Fibroblast of skin of right biceps (primary cell): ENCODE measurements around the gene SH3GL2.
"Not testable (repeated sequence)": the region's sequence is repeated elsewhere in the genome, so short reads cannot be mapped to it uniquely, and the experiment has no call there.

ENCODE experiments used
- DNase-seq: peaks from one replicate; pipeline ENCODE4 v3.0.0-alpha.2; 2013

The SH3GL2 gene

DNA sequence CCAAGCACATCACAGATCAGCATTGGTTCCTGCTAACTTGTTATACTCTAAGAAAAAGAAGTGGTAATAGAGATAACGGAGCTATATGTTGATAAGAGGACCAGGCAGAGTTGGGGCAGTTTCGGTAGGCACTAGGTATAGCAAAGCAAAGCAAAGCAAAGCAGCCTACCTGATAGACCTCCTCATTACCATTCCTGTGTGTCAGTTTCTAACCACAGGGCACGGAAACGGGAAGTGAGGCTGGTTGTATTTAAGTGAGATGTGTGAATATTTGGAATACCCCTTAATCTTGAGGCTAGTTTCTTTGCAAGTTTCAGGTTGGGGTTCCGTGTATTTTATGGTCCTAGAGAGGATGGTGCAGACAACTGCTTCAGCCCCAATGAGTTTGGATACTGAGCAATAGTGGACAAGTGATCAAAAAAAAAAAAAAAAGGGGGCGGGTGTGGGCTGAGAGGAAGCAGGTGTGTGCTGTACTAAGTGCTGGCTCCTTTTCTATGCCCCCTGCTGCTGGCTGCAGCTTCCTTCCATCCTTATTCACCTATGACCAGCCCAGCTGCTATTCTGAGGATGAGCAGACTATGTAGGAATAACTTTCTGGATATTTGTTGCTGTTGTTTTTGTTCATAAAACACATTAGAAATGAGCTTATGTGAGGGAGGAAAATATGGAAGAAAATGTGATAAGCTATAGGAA lies 183.3 kb downstream of the SH3GL2 start:
- no peak for DNase-seq

DNA sequence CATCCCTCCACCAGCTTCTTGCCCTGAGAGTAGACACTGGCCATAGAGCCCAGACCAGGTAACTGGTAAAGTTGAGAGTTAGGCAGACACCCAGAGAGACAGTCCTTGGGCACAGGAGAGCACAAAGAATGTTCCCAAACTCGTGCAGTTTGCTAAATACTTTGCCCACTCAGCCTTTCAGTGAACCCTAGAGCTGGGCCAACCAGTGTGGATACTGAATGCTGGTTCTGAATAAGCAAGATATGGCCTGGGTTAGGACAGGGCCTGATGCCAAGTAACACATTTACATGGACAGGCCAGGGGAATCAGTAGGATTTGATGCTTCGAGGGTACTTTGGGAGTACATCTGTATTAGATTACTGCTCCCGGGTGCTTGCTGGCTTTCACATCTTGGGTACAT lies 185.4 kb downstream of the SH3GL2 start:
- DNase-seq, result no peak

DNA sequence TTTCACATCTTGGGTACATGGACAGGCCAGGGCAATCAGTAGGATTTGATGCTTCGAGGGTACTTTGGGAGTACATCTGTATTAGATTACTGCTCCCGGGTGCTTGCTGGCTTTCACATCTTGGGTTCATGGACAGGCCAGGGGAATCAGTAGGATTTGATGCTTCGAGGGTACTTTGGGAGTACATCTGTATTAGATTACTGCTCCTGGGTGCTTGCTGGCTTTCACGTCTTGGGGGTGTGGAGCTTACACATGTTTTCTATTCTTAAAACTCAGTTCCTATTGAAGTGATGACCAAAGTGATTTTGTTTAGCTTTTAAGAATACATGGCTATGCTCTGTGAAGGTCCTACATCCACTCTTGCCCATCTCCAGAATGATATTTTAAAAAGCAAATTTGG lies 186.3 kb downstream of the SH3GL2 start:
- DNase-seq, result not testable (repeated sequence)

DNA sequence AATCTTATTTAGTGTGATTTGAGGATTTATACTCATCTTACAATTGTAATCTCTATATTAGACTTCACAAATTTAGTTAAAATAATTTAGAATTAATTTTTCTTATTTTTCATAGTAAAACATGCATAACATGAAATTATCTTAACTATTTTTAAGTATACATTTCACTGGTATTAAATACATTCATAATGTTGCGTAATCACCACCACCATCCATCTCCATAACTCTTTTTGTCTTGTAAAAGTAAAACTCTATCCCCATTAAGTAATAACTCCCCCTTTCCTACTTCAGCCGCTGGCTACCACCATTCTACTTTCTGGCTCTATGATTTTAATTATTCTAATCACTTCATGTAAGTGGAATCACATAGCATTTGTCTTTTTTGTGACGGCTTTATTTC lies 193.4 kb downstream of the SH3GL2 start:
- no peak for DNase-seq

DNA sequence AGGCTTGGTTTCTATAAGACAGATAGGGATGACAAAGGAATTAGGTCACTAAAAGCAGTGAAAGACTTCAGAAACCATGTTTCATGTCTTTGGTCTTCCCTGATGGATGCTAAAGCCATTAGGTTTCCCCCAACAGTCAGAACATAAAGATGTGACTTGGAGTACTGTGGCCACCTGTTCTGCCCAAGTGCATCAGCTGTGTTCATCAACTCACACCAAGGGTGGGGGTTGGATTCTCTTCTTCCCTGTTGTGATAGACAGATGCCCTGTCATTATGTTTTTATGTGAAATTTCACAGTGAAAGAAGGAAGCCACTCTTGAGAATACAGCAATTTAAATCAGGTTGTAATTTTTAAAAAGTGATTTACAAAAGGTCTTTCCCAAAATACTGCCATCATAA lies 196.8 kb downstream of the SH3GL2 start:
- no peak for DNase-seq

DNA sequence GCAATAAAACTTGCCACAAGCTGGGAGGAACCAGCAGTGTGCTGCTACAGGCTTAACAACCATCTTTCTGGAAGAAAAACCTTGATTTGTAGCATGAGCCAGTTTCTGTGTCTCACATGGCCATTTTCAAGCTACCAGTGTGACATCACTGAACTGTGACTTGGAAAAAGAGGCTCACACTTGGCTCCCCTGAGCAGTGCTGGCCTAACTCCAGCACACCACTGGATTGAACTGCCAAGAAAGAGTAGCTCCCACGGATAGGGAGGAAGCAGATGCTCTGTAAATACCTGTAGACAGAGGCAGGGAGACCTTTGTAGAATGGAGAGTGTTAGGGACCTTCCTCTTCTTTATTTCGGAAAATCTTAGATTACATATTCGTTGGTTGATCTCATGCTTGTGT lies 197.9 kb downstream of the SH3GL2 start:
- no peak for DNase-seq

DNA sequence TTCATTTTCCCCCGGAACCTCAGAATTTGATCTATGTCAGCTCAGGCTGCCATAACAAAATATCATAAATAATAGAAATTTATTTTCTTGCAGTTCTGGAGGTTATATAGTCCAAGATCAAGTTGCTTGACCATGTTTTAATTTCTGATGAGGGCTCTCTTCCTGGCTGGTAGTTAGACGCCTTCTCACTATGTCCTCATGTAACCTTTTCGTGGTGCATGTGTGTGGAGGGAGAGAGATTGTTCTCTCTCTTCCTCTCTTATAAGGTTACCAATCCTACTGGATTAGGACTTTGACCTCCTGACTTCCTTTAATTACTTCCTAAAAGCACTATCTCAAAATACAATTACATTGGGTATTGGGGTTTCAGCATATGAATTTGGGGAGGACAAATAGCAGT lies 198.6 kb downstream of the SH3GL2 start:
- DNase-seq, result no peak

DNA sequence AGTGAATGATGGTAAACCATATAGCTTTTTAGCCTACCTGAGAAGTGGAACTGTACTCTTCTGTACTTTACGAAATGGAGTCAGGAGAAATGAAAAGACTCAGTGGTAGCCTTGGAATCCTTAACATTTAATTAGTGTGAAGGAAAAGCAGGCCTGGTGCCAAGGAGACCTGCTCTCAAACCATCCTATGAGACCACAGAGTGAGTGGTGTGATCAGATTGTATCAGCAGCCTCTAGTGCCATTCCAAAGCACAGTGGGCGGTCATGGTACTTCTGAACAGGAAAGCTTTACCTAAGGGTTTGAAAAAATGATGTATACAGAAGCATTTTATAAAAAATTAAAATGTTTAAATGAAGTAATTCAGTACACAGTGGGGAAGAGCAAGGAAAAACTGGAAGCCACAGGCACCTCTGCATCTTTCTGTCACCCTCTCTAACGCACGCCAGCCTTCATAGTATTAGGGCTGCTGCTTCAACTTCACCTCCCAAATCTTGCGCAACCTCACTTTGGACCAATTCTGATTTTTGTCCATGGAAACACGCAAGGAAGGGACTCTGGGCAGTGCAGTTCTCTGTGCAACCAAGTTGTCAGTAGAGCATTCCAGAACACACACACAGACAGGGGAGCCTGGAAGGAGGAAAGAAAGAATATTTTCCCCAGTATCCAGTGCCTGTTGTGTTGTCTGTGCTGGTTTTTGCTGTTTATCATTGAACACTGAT lies 203.7 kb downstream of the SH3GL2 start:
- DNase-seq, result no peak

DNA sequence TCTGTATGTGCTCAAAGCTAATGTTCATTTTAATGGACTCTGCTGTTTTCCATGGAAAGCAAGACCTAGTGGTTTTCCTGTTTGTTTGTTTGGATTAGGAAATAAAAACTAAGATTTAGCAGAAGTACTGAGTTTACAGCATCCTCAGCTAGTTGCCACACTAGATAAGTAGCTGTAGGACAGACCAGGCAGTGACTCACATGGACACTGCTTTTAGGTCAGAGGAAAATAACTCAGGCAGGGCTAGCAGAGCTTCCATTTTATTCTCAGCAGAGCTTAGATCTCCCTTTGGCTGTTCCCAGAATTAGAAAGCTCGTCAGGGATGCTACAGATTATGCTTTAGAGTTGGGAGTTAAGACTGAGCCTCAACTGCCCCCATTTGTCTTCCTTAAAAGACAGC lies 204.4 kb downstream of the SH3GL2 start:
- no peak for DNase-seq

DNA sequence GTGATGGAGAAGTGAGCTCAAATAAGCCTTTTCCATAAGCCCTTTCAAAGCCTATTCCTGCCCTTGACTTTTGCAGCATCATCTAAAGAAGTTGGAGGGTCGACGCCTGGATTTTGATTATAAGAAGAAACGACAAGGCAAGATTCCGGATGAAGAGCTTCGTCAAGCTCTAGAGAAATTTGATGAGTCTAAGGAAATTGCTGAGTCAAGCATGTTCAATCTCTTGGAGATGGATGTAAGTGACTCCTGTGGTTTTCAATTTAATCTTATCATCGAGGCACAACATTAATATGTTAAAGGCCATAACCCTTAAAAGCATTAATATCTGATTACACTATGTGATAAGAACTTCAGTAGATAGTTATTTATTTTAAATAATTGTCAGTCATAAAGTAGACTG lies 210.4 kb downstream of the SH3GL2 start:
- no peak for DNase-seq

DNA sequence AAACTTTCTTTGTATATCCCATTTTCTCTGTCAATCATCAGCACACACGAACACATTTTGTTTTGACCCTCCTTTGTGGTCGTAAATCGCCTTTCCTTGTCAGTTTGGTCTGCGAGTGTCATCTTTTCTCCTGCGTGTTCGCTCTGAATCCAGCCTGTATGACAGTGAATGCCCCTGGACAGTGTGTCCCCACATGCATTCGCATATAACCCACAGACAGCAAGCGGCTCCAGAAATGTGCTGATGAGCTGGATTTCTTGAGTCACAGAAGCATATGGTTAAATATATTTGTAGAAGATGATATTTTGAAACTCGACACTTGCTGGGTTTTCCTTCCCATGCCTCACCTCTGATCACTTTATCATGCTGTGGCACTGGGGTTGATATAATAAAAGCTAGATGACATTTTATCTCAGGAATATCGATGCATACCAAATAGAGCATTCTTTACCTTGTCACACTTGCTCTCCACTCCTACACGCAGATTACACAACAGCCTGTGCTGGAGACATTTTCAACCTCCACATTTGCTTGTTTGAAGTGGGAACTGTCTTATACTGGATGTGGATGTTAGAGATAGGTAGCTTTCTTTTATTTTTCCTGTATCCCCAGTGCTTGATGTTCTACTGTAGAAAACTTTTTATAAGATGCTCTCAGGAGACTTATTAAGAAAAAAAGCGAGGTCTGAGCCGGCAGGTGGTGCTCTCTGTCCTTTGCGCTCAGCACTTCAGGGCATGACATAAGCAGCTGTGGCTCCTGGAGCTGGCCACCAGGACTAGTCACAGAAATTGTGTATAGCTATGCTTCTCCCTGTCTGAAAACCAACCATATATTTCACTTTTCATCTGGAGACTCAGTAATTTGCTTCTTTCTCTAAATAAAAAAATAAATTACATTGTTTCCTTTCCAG lies 215.1 kb downstream of the SH3GL2 start:
- peak; percentile 7 for DNase-seq

DNA sequence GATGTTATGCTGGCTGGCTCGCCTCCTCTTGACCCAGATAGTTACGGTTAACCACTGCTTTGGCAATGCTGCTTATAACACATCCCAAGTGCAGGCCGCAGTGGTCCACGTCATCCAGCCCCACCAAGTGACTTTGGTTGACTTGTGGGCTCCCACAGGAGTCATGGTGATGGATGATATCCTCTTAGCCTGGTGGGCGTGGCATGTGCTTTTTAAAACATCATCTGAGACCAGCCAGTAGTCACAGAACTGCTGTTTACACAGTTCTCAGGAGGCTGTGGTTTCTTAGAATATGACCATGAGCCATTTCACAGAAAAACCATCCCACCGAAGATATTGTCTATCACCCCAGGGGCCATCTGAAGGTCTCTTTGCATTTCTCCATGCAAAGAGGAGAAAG lies 216.9 kb downstream of the SH3GL2 start:
- DNase-seq, result no peak

DNA sequence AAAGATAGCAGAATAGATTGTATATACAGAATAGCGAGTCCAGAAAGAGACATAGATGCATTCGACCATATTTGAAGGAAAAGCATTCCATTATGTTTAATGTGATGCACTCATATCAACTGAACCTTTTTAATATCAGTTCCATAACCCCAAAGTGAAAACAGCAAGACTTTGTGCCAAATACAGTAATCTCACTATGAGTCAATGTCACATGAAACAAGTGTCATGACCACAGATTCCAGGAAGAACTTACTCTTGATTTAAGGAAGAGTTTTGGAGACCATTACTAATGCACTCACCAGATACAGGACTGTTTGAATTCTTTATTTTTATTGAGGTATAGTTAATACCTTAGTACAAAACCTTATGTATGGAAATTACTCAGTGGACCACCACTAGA lies 220.5 kb downstream of the SH3GL2 start:
- peak; percentile 4 for DNase-seq

DNA sequence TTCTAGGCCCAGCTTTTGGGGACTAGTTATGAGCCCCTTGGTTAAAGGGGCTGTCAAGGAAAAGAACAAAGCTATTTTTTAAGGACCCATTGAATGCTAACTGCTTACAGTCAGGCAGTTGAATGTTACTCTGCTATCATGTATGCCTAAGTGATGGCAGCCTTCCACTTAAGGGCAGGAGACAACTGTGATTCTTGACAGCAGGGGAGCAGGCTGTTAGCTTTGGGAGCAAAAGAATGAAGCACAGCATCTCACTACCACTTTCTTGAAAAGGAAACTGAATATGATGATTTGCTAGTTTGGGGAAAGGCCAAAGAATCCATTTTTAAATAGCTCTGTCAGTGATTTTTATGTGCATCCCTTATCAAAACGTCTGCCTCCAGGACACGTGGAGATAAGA lies 221.6 kb downstream of the SH3GL2 start:
- no peak for DNase-seq

DNA sequence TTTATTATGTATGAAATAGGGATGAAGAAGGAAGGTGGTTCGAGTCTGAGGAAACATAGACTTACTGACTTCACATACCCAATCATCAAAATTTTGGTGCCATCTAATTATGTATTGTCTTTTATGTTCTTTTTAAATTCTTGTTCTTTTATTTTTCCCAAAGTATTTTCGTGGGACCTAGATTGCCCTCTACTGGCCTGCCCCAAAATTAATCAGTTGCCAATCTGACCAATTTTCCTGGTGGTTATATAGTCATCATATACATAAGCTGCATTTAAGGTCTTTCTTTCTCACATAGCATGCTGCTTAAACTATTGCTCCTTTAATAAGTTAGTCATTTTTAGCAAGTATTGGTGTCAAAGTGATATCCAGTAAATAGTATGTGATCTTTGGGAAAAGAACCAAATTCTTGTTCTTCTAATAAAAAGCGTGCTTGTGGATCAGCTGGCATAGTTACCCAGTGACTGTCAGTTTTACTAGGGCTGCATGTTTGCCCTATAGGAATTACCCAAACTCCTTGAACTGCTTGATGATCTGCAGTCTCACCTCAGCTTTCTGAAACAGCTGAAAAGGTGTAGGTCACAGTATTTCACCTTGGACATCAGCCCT lies 223.5 kb downstream of the SH3GL2 start:
- DNase-seq, result no peak

DNA sequence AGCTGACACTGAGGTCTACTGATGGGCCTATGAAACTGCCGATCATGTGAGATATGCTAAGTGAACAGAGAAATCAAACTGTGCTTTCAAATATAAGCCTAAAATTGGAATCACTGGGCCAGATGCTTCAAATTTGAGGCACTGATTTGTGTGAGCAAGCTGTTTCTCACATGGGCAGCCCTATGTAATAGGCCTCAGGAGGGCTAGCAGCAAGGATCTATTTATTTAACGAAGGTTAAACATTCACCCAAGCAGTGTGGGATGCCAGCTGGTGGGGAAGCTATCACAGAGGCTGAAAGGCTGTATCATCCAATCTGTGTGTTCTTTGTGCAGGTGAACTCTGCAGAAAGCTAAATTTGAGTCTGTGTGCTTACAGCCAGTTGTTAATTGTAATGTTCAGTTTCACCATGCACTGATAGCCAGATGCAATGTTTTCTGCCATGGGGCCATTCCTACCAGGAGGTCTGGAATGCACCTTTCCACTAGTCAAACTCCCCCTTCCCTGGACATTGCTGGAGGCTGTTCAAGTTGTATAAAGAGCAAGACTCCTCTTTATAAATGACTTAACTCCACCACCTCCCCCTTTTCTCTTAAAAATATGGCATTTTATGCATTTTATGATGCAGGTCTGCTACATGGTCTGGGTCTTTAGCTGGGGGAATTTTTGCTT lies 228.9 kb downstream of the SH3GL2 start:
- DNase-seq, result no peak

DNA sequence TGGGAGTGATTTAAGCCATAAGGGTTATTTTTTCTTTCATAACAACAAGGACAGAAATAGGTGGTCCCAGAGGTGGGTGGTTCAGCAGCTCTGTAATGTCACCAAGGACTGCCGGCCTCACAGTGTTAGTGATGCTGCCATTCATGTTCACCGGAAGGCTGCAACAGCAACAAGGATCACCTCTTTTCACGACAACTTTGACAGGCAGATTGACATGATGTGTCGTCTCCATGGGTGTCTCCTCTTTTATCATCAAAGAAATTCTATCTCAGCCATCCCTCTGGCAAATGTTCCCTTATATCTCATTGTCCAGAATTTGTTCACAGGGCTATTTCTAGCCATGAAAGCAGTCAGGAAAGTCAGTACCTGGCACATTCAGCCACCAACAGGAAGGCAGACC lies 231.5 kb downstream of the SH3GL2 start:
- DNase-seq, result no peak

DNA sequence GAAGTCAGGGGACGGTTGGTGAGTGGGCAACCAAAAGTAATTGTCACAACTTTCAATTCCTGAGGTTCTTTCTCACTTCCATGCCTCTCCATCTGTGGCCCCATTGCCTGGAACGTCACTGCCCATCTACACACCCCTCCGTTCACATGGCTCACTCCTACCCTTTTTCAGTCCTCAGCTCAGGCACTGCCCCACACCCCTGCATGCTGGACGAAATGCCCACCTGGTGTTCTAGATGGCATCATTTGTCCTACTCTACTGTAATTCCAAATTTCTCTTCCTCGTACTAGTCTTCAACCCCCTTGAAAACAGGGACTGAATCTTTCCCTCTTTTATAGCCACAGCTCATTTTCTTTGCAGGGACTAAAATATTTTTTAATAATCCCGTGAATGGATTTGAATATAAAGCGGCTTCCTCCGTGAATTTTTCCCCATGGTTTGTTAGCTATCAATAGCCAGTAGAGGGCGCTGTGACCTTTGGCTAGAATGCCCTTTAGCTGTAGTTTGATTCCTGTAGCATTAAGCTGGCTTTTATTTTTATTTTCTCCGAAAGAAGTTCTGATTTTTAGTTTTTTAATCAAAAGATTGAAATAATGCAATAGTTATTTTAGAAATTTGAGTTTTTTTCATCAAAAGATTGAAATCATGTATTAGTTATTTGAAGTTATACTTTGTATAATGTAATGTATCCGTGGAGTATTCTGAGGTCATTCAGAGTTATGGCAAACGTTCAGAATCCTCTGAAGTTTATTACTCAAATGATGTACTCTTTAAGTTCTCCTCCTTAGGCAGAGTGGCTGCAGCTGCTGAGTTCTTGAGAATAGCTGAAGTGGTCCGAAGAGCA lies 232.1 kb downstream of the SH3GL2 start:
- peak; percentile 58 for DNase-seq

DNA sequence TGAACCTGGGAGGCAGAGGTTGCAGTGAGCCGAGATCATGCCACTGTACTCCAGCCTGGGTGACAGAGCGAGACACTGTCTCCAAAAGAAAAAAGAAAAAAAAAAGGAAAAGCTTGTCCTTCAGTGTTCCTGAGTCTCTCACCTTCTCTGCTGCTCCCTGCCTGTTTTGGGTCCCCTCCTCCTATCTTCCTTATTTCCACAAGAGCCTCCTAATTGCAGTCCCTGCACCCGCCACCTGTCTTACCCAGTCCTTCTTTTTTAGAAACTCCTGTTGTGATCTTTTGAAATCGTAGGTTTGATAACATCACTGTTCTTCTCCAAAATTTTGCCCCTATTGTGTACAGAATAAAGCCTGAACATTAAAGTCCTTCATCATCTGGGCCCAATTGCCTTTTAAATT lies 234.9 kb downstream of the SH3GL2 start:
- no peak for DNase-seq

DNA sequence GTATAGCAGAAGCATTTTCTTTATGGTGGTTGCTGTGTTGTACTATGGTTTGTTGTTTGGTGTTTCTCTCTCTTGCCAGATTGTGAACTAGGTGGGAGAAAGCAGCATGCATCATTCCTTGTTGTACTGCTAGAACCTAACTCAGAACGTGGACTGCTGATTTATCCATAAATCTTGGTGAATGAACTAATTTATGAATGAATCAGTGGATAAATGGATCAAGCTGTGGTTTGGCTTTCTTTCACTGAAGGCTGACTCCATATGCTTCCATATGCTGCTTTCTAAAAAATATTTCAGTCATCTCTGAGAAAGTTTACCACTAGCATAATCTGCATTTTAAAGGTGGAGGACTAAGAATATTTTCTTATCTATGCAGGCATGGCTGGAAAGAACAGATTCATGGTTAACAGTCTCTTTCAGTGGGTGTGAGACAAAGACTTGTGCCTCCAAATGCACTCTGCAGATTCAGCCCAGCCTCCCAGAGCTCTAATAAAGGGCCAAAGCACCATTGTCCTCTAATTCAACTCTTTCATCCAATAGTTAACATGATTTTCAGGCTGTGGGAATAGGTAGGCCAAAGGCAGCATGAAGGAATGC lies 237.7 kb downstream of the SH3GL2 start:
- peak; percentile 81 for DNase-seq

DNA sequence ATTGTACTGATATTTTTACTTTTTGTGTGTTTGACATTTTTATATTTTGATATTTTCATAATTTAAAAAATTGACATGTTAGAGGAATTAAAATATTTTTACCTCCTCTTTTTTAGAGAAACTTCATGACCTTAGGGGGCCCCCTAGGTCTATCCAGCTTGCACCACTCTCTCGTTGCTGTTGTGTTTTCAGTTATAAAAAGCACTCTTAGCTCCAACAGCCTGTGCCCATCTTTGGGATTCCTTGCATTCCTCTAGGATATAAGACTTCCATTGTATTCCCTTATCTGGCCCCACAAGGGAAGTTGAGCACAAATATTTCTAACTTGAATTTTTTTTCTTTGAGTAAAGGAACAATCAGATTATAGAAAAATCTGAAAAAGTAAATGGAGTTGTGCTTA lies 245.3 kb downstream of the SH3GL2 start:
- DNase-seq, result peak; percentile 43
